GM19238 (cell line): ENCODE results near the gene ZNF804A.
"Not testable (repeated sequence)": the region's sequence is repeated elsewhere in the genome, so short reads cannot be mapped to it uniquely, and the experiment has no call there.

Source experiments
- DNase-seq: peaks from one replicate; pipeline ENCODE4 v3.0.0; 2011; ENCODE audit warnings: low spot score; ENCODE audit not compliant: insufficient read length

The ZNF804A gene

GRCh38 chr2:184815824-184816223, 217.5 kb downstream of the ZNF804A start:
- no peak for DNase-seq

GRCh38 chr2:184824597-184824996, 226.3 kb downstream of the ZNF804A start:
- DNase-seq = no peak

- no peak for DNase-seq
These were observed 232.2 kb downstream of the ZNF804A start for GRCh38 chr2:184830531-184830930.

GRCh38 chr2:184834699-184835397, 236.5 kb downstream of the ZNF804A start:
- DNase-seq = no peak

GRCh38 chr2:184835398-184835715, 237.0 kb downstream of the ZNF804A start:
- no peak for DNase-seq

- no peak for DNase-seq
These were observed 249.0 kb downstream of the ZNF804A start for GRCh38 chr2:184847331-184847730.

- DNase-seq = no peak
These were observed 251.2 kb downstream of the ZNF804A start for GRCh38 chr2:184849516-184849915.

- DNase-seq = no peak
These were observed 253.2 kb downstream of the ZNF804A start for GRCh38 chr2:184851576-184851975.

GRCh38 chr2:184859187-184859586, 260.9 kb downstream of the ZNF804A start:
- DNase-seq = no peak

GRCh38 chr2:184860744-184861143, 262.4 kb downstream of the ZNF804A start:
- no peak for DNase-seq

GRCh38 chr2:184875212-184875611, 276.9 kb downstream of the ZNF804A start:
- no peak for DNase-seq

- no peak for DNase-seq
These were observed 277.6 kb downstream of the ZNF804A start for GRCh38 chr2:184875911-184876310.

GRCh38 chr2:184877909-184878308, 279.6 kb downstream of the ZNF804A start:
- DNase-seq = no peak

- no peak for DNase-seq
These were observed 281.3 kb downstream of the ZNF804A start for GRCh38 chr2:184879671-184880070.

- DNase-seq = not testable (repeated sequence)
These were observed 288.3 kb downstream of the ZNF804A start for GRCh38 chr2:184886585-184886984.

GRCh38 chr2:184890311-184890710, 292.0 kb downstream of the ZNF804A start:
- no peak for DNase-seq

GRCh38 chr2:184904991-184905390, 306.7 kb downstream of the ZNF804A start:
- DNase-seq = no peak

GRCh38 chr2:184906160-184906559, 307.8 kb downstream of the ZNF804A start:
- no peak for DNase-seq

- no peak for DNase-seq
These were observed 308.4 kb downstream of the ZNF804A start for GRCh38 chr2:184906709-184907108.

- no peak for DNase-seq
These were observed 310.6 kb downstream of the ZNF804A start for GRCh38 chr2:184908966-184909365.

- no peak for DNase-seq
These were observed 322.2 kb downstream of the ZNF804A start for GRCh38 chr2:184920451-184920965.

- no peak for DNase-seq
These were observed 323.3 kb downstream of the ZNF804A start for GRCh38 chr2:184921676-184922075.

- no peak for DNase-seq
These were observed 325.4 kb downstream of the ZNF804A start for GRCh38 chr2:184923751-184924150.

- DNase-seq = no peak
These were observed 328.7 kb downstream of the ZNF804A start for GRCh38 chr2:184927040-184927439.
